Caco-2 (cell line): ENCODE results near the gene ZMYND12. TPM values are rescaled to one million over a fixed set of nuclear protein-coding genes. Genes with fewer than 3 reads are reported as not detected.
A peak's percentile ranks its signal among the peaks of the same experiment; 100 is the strongest.

Experiments used
- BruUV-seq: library from RNA; stranded (reverse); fragments of 400-500 nt; replicated peaks from 2 replicates; lab custom pipeline; 2021; lab: Mats Ljungman, UMichigan
- CTCF ChIA-PET: fragments of 300-600 bp; sonication (Branson Sonifier 250); formaldehyde crosslinking; loops from one replicate; lab custom pipeline; 2022; ENCODE audit warnings: antibody characterized with exemption; lab: Charles Lee
- POLR2A ChIA-PET: fragments of 300-600 bp; sonication (Branson Sonifier 250); formaldehyde crosslinking; loops from one replicate; lab custom pipeline; 2022; ENCODE audit warnings: antibody characterized with exemption; lab: Charles Lee
- DNase-seq, 2 experiments: peaks; one replicate each; pipeline versions ENCODE4 v3.0.0 to v3.0.0-alpha.2; 2020 to 2022
- H3K27me3 ChIP-seq: replicated peaks from 2 replicates; pipeline ENCODE4 v1.6.0; 2011; ENCODE audit warnings: low read length; ENCODE audit not compliant: control insufficient read depth, insufficient read depth
- H3K36me3 ChIP-seq: 2 replicates; pipeline ENCODE4 v1.5.1; 2011; ENCODE audit warnings: low read length; ENCODE audit not compliant: control insufficient read depth, insufficient read depth
- H3K4me1 ChIP-seq: fragments of 250-450 bp; sonication (Bioruptor Pico); 2 replicates; pipeline ENCODE4 v1.5.1; 2020; ENCODE audit warnings: mild to moderate bottlenecking
- H3K4me3 ChIP-seq: 2 replicates; pipeline ENCODE4 v1.5.1; 2011; ENCODE audit warnings: low read depth, mild to moderate bottlenecking, control low read depth, low read length
- H3K9me3 ChIP-seq: fragments of 250-450 bp; sonication (Bioruptor Pico); 2 replicates; pipeline ENCODE4 v1.5.1; 2020; ENCODE audit warnings: mild to moderate bottlenecking, moderate library complexity
- H3K27ac Mint-ChIP-seq: one replicate; pipeline ENCODE4 v1.8.0; 2022; ENCODE audit warnings: mixed read lengths; ENCODE audit not compliant: unreplicated experiment
- H3K27me3 Mint-ChIP-seq: one replicate; pipeline ENCODE4 v1.8.0; 2022; ENCODE audit warnings: mixed read lengths; ENCODE audit not compliant: insufficient read depth, unreplicated experiment
- H3K36me3 Mint-ChIP-seq: one replicate; pipeline ENCODE4 v1.8.0; 2022; ENCODE audit warnings: mild to moderate bottlenecking, mixed read lengths; ENCODE audit not compliant: insufficient read depth, unreplicated experiment
- H3K4me1 Mint-ChIP-seq: one replicate; pipeline ENCODE4 v1.8.0; 2022; ENCODE audit warnings: low read depth, mixed read lengths; ENCODE audit not compliant: unreplicated experiment
- H3K4me3 Mint-ChIP-seq: one replicate; pipeline ENCODE4 v1.8.0; 2022; ENCODE audit warnings: mild to moderate bottlenecking, moderate library complexity, mixed read lengths; ENCODE audit not compliant: unreplicated experiment
- H3K9me3 Mint-ChIP-seq: one replicate; pipeline ENCODE4 v1.8.0; 2022; ENCODE audit warnings: mixed read lengths; ENCODE audit not compliant: unreplicated experiment
- intact Hi-C: fragments of 100-400 bp; cut with micrococcal nuclease; formaldehyde crosslinking; loops from one replicate; pipeline ENCODE4 v1.10.0; 2022; ENCODE audit not compliant: unreplicated experiment
- total RNA-seq: library from RNA; stranded (reverse); gene quantifications from 2 replicates; pipeline ENCODE4 v1.2.3, GENCODE V29; 2022
- TF ChIP-seq, protein P1 (sequence below), 2 experiments: fragments of 200-600 bp in 1 of 2; IDR thresholded peaks; 1 replicate in 1 of 2; 2 replicates in 1 of 2; pipeline versions ENCODE4 v1.5.1 to v1.8.0; 2011 to 2022; ENCODE audit warnings: antibody characterized with exemption in 1 of 2, control low read depth in 1 of 2, inconsistent platforms in 1 of 2, low read depth in 1 of 2, low read length in 1 of 2, mild to moderate bottlenecking in 1 of 2, moderate library complexity in 1 of 2; ENCODE audit not compliant: insufficient read depth in 1 of 2, severe bottlenecking in 1 of 2, unreplicated experiment in 1 of 2

Gene ZMYND12
- total RNA-seq, 1 experiment from 2014 or later = 0.36 TPM

DNA sequence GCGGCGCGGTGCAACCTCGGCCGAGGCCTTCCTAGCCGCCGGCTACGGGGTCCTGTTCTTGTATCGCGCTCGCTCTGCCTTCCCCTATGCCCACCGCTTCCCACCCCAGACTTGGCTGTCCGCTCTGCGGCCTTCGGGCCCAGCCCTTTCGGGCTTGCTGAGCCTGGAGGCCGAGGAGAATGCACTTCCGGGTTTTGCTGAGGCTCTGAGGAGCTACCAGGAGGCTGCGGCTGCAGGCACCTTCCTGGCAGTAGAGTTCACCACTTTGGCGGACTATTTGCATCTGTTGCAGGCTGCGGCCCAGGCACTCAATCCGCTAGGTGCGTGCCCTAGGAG is 900 bp upstream of the ZMYND12 start:
- H3K4me3 ChIP-seq = peak overlapping the region; percentile 93
- peak; percentile 51 to 55 for DNase-seq
- H3K9me3 Mint-ChIP-seq = no peaks in the 10 kb centered on the region
- BruUV-seq = no TSS peak
- peaks cover 32% of the 10 kb centered on the region for H3K4me1 Mint-ChIP-seq
- ChIA-PET POLR2A (interaction anchor here (0.9 to 1.0 kb wide), 2 partner anchors 41 to 116 kb away, joined by 3 to 4 read pairs; no protein-coding TSS in a partner anchor), CTCF (no interaction called here)
- TF ChIP-seq, protein P1, sequence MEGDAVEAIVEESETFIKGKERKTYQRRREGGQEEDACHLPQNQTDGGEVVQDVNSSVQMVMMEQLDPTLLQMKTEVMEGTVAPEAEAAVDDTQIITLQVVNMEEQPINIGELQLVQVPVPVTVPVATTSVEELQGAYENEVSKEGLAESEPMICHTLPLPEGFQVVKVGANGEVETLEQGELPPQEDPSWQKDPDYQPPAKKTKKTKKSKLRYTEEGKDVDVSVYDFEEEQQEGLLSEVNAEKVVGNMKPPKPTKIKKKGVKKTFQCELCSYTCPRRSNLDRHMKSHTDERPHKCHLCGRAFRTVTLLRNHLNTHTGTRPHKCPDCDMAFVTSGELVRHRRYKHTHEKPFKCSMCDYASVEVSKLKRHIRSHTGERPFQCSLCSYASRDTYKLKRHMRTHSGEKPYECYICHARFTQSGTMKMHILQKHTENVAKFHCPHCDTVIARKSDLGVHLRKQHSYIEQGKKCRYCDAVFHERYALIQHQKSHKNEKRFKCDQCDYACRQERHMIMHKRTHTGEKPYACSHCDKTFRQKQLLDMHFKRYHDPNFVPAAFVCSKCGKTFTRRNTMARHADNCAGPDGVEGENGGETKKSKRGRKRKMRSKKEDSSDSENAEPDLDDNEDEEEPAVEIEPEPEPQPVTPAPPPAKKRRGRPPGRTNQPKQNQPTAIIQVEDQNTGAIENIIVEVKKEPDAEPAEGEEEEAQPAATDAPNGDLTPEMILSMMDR (IDR thresholded peaks at IDR 0.05; ENCODE audit: insufficient read depth in 1 of 2, low read depth in 1 of 2, low read length in 1 of 2, severe bottlenecking in 1 of 2, unreplicated experiment in 1 of 2) = no peak
- no peaks in the 10 kb centered on the region for H3K27me3 ChIP-seq
- H3K27me3 Mint-ChIP-seq = no peaks in the 10 kb centered on the region
- no peaks in the 10 kb centered on the region for H3K36me3 ChIP-seq
- intact Hi-C loops = no loop called here
- peak overlapping the region; percentile 78 for H3K4me3 Mint-ChIP-seq
- H3K27ac Mint-ChIP-seq = peak overlapping the region; percentile 85
- peaks cover 17% of the 10 kb centered on the region for H3K4me1 ChIP-seq
- no peaks in the 10 kb centered on the region for H3K9me3 ChIP-seq
- peaks cover 24% of the 10 kb centered on the region for H3K36me3 Mint-ChIP-seq

DNA sequence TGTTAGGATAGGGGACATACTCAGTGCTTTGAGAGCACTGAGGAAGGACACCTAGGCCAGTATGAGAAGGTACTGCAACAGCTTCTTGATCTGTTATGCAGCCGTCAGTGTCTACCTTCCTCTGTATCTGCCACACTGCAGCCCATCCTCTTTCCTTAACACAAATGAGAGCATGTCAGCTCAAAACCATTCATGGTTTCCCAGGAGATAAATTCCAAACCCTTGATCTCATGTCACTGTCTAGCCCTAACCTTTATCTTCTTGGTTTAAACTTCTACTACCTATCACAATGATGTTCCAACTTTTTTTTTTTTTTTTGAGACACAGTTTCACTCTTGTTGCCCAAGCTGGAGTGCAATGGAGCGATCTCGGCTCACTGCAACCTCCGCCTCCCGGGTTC is 1.4 kb downstream of the ZMYND12 start:
- TF ChIP-seq, protein P1 (IDR thresholded peaks at IDR 0.05; ENCODE audit: insufficient read depth in 1 of 2, low read depth in 1 of 2, low read length in 1 of 2, severe bottlenecking in 1 of 2, unreplicated experiment in 1 of 2) = no peak
- ChIA-PET CTCF (interaction anchor here (0.7 kb wide), 1 partner anchor 53 kb away, joined by 6 read pairs; no protein-coding TSS in a partner anchor), POLR2A (no interaction called here)
- no peaks in the 10 kb centered on the region for H3K27me3 Mint-ChIP-seq
- H3K4me3 ChIP-seq = no peak overlapping the region
- H3K36me3 Mint-ChIP-seq = peaks cover 18% of the 10 kb centered on the region
- no peak for DNase-seq
- no peak overlapping the region for H3K4me3 Mint-ChIP-seq
- H3K27ac Mint-ChIP-seq = peak overlapping the region; percentile 85
- H3K27me3 ChIP-seq = no peaks in the 10 kb centered on the region
- no TSS peak for BruUV-seq
- peaks cover 17% of the 10 kb centered on the region for H3K4me1 ChIP-seq
- H3K4me1 Mint-ChIP-seq = peaks cover 25% of the 10 kb centered on the region
- intact Hi-C loops = no loop called here
- H3K9me3 ChIP-seq = no peaks in the 10 kb centered on the region
- no peaks in the 10 kb centered on the region for H3K9me3 Mint-ChIP-seq
- H3K36me3 ChIP-seq = no peaks in the 10 kb centered on the region

DNA sequence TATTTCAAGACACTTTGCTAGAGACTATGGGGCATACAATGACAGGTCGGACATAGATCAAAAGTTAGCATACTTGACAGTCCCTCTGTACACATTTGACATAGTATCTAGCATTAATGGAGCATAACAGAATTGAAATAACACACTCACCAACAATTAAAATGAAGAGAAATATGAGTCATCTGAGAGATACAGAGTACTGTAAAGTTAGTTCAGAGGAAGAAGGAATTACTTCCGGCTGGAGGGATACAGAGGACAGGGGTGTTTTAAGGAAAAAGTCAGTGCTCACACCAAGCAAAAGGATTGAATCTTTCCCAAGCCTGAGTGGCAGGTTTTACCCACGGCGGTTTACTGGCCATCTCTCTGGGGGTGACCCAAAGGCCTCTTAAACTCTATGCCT is 2.4 kb downstream of the ZMYND12 start:
- Histone ChIP-seq H3K27me3 (no peaks in the 10 kb centered on the region), H3K4me1 (peaks cover 17% of the 10 kb centered on the region), H3K36me3 (no peaks in the 10 kb centered on the region), H3K4me3 (no peak overlapping the region), H3K9me3 (no peaks in the 10 kb centered on the region)
- H3K9me3 Mint-ChIP-seq = no peaks in the 10 kb centered on the region
- BruUV-seq = no TSS peak
- no peak overlapping the region for H3K4me3 Mint-ChIP-seq
- no peak for DNase-seq
- ChIA-PET POLR2A (no interaction called here), CTCF (no interaction called here)
- intact Hi-C loops = no loop called here
- H3K36me3 Mint-ChIP-seq = peaks cover 17% of the 10 kb centered on the region
- H3K27me3 Mint-ChIP-seq = no peaks in the 10 kb centered on the region
- peaks cover 24% of the 10 kb centered on the region for H3K4me1 Mint-ChIP-seq
- H3K27ac Mint-ChIP-seq = peak overlapping the region; percentile 14
- TF ChIP-seq, protein P1 (IDR thresholded peaks at IDR 0.05; ENCODE audit: insufficient read depth in 1 of 2, low read depth in 1 of 2, low read length in 1 of 2, severe bottlenecking in 1 of 2, unreplicated experiment in 1 of 2) = no peak
